Hepatocyte (in vitro differentiated cells): ENCODE measurements around the gene VPS18. TPM values are rescaled to one million over a fixed set of nuclear protein-coding genes. Genes with fewer than 3 reads are reported as not detected.

Source experiments
- DNase-seq: peaks from one replicate; pipeline ENCODE4 v3.0.0-alpha.2; 2016; ENCODE audit warnings: low spot score
- H2AFZ ChIP-seq: fragments of 200-600 bp; sonication (generic); 2 replicates; pipeline ENCODE4 v1.6.0; 2016; ENCODE audit warnings: antibody characterized with exemption, mild to moderate bottlenecking
- H3K27ac ChIP-seq: fragments of 200-600 bp; sonication (generic); 2 replicates; pipeline ENCODE4 v1.5.1; 2016; ENCODE audit warnings: mild to moderate bottlenecking
- H3K27me3 ChIP-seq: fragments of 200-600 bp; sonication (generic); 2 replicates; pipeline ENCODE4 v1.6.1; 2016
- H3K36me3 ChIP-seq: fragments of 200-600 bp; sonication (generic); replicated peaks from 2 replicates; pipeline ENCODE4 v1.5.1; 2016; ENCODE audit warnings: low read depth; ENCODE audit not compliant: insufficient read depth
- H3K4me1 ChIP-seq: fragments of 200-600 bp; sonication (generic); 2 replicates; pipeline ENCODE4 v1.5.1; 2016; ENCODE audit warnings: mild to moderate bottlenecking, moderate library complexity; ENCODE audit not compliant: insufficient read depth
- H3K4me2 ChIP-seq: fragments of 200-600 bp; sonication (generic); 2 replicates; pipeline ENCODE4 v1.6.0; 2016
- H3K4me3 ChIP-seq: fragments of 200-600 bp; sonication (generic); 2 replicates; pipeline ENCODE4 v1.5.1; 2016; ENCODE audit warnings: mild to moderate bottlenecking
- H3K79me2 ChIP-seq: fragments of 200-600 bp; sonication (generic); 2 replicates; pipeline ENCODE4 v1.6.0; 2017; ENCODE audit warnings: mild to moderate bottlenecking
- H3K9me2 ChIP-seq: fragments of 200-600 bp; sonication (generic); replicated peaks from 2 replicates; pipeline ENCODE4 v1.6.0; 2017; ENCODE audit warnings: mild to moderate bottlenecking; ENCODE audit not compliant: insufficient read depth
- H3K9me3 ChIP-seq: fragments of 200-600 bp; sonication (generic); 2 replicates; pipeline ENCODE4 v1.5.1; 2016; ENCODE audit warnings: low read depth, mild to moderate bottlenecking
- H4K20me1 ChIP-seq: fragments of 200-600 bp; sonication (generic); 2 replicates; pipeline ENCODE4 v1.6.0; 2016; ENCODE audit warnings: mild to moderate bottlenecking; ENCODE audit not compliant: insufficient read depth, poor library complexity, severe bottlenecking
- CTCF ChIP-seq: fragments of 200-600 bp; sonication (generic); IDR thresholded peaks from 2 replicates; pipeline ENCODE4 v1.5.1; 2016; ENCODE audit warnings: antibody characterized with exemption, mild to moderate bottlenecking; ENCODE audit not compliant: poor library complexity
- EZH2 ChIP-seq: fragments of 200-600 bp; sonication (generic); IDR thresholded peaks from 2 replicates; pipeline ENCODE4 v1.6.1; 2016; ENCODE audit warnings: antibody characterized with exemption, mild to moderate bottlenecking, borderline replicate concordance
- EZH2phosphoT487 ChIP-seq: fragments of 200-600 bp; sonication (generic); IDR thresholded peaks from one replicate; pipeline ENCODE4 v1.6.1; 2018; ENCODE audit warnings: antibody characterized with exemption, mild to moderate bottlenecking, low read depth, moderate library complexity; ENCODE audit not compliant: unreplicated experiment, severe bottlenecking
- WGBS: methylation state at CpG from one replicate; pipeline ENCODE4 v1.1.6; 2016; ENCODE audit warnings: low lambda C conversion rate; ENCODE audit errors: missing lambda C conversion rate; 5-methylcytosine and 5-hydroxymethylcytosine counted together
- polyA plus RNA-seq: library from polyadenylated mRNA; unstranded; fragments of >200 nt; fragmentation: Nextera tagmentation; extraction: Ambion mirVana; gene quantifications from 2 replicates; pipeline ENCODE4 v1.2.1, GENCODE V29; 2016
- total RNA-seq: library from RNA; depleted of rRNA; stranded (reverse); fragments of >200 nt; gene quantifications from 2 replicates; pipeline ENCODE4 v1.2.3, GENCODE V29; 2014

Gene VPS18
- total and polyA plus RNA-seq, 2 experiments from 2014 or later: 38.3 to 40.3 TPM

- no peaks in the 10 kb centered on the region for H4K20me1 ChIP-seq
- no peak overlapping the region for H3K4me3 ChIP-seq
- H3K9me2 ChIP-seq: no peaks in the 10 kb centered on the region
- DNase-seq: no peak
- no peak overlapping the region for H3K4me2 ChIP-seq
- no peaks in the 10 kb centered on the region for H3K9me3 ChIP-seq
- H2AFZ ChIP-seq: no peak overlapping the region
- H3K27me3 ChIP-seq: no peaks in the 10 kb centered on the region
- no peak for TF ChIP-seq EZH2phosphoT487
- no peak for TF ChIP-seq CTCF
- TF ChIP-seq EZH2: no peak
- H3K36me3 ChIP-seq: no peaks in the 10 kb centered on the region
- H3K79me2 ChIP-seq: no peaks in the 10 kb centered on the region
- no peak overlapping the region for H3K27ac ChIP-seq
- peaks cover 11% of the 10 kb centered on the region for H3K4me1 ChIP-seq
- 83% methylated on average over 11 of the region's 11 CpGs for WGBS
Observed at GRCh38 chr15:40944510-40945296, 50.5 kb downstream of the VPS18 start.

- TF ChIP-seq CTCF (no peak), EZH2phosphoT487 (no peak), EZH2 (no peak)
- 78% methylated on average over 21 of the region's 21 CpGs for WGBS
- no peak overlapping the region for H3K4me2 ChIP-seq
Observed at GRCh38 chr15:40948706-40949473, 54.6 kb downstream of the VPS18 start.

DNA sequence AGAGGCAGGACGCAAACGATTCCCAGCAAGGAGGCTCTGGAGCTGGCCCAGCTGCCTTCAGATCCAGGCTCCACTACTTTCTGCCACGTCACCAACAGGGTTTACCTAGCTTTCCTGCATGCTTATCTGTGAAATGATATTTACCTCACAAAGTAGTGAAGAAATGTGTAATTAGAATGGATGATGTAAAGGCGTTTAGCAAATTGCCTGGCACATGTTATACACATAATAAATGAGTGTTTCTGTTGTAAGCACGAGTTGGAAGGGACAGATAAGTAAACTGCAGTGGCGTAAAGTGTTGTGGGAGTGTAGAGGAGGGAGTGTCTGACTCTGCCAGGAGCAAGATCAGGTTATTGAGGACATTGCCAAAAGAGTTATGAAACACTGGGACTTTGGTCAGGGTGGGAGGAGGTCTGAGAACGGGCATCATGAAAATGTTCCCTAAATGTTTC is 55.5 kb downstream of the VPS18 start:
- Histone ChIP-seq H3K4me3 (no peak overlapping the region), H3K27ac (peak overlapping the region; percentile 77), H3K79me2 (peaks cover 9% of the 10 kb centered on the region), H3K4me1 (peaks cover 7% of the 10 kb centered on the region), H2AFZ (no peak overlapping the region), H3K4me2 (no peak overlapping the region), H3K36me3 (no peaks in the 10 kb centered on the region), H3K9me2 (no peaks in the 10 kb centered on the region), H3K27me3 (no peaks in the 10 kb centered on the region), H3K9me3 (no peaks in the 10 kb centered on the region), H4K20me1 (peaks cover 4% of the 10 kb centered on the region)
- DNase-seq: peak; percentile 58
- TF ChIP-seq CTCF: no peak
- no peak for TF ChIP-seq EZH2phosphoT487
- TF ChIP-seq EZH2: no peak
- WGBS: 69% methylated on average over 7 of the region's 7 CpGs

More at GRCh38 chr15:40948706-40949473, 54.6 kb downstream of the VPS18 start:
- Histone ChIP-seq H3K4me3 (no peak overlapping the region), H3K9me2 (no peaks in the 10 kb centered on the region), H3K27ac (peak overlapping the region; percentile 77), H2AFZ (no peak overlapping the region), H4K20me1 (no peaks in the 10 kb centered on the region), H3K36me3 (no peaks in the 10 kb centered on the region), H3K9me3 (no peaks in the 10 kb centered on the region), H3K79me2 (peaks cover 5% of the 10 kb centered on the region), H3K27me3 (no peaks in the 10 kb centered on the region), H3K4me1 (peaks cover 7% of the 10 kb centered on the region)
- no peak for DNase-seq
